NT2/D1 (cell line): ENCODE data around the gene RNASE8.

Source experiments
- DNase-seq: peaks from one replicate; pipeline ENCODE4 v3.0.0-alpha.2; 2011; ENCODE audit warnings: low read depth, low spot score
- H3K27me3 ChIP-seq: 2 replicates; pipeline ENCODE4 v1.6.0; 2011; ENCODE audit warnings: mild to moderate bottlenecking; ENCODE audit not compliant: insufficient read length, insufficient read depth
- H3K36me3 ChIP-seq: 2 replicates; pipeline ENCODE4 v1.6.1; 2011; ENCODE audit warnings: mild to moderate bottlenecking, low read length, mixed read lengths; ENCODE audit not compliant: insufficient read depth, insufficient read length
- H3K4me1 ChIP-seq: 2 replicates; pipeline ENCODE4 v1.5.1; 2011; ENCODE audit not compliant: insufficient read depth, insufficient read length
- H3K4me3 ChIP-seq: 2 replicates; pipeline ENCODE4 v1.5.1; 2011; ENCODE audit warnings: low read depth; ENCODE audit not compliant: insufficient read length
- H3K9ac ChIP-seq: 2 replicates; pipeline ENCODE4 v1.6.0; 2011; ENCODE audit warnings: low read depth; ENCODE audit not compliant: insufficient read length
- H3K9me3 ChIP-seq: 2 replicates; pipeline ENCODE4 v1.5.1; 2011; ENCODE audit warnings: mild to moderate bottlenecking, low read length; ENCODE audit not compliant: insufficient read depth
- SUZ12 ChIP-seq: IDR thresholded peaks from 2 replicates; pipeline ENCODE4 v1.6.1; 2011; ENCODE audit not compliant: insufficient read length, insufficient read depth; ENCODE audit errors: extremely low read depth
- YY1 ChIP-seq: IDR thresholded peaks from 2 replicates; pipeline ENCODE4 v1.6.1; 2011; ENCODE audit not compliant: insufficient read length, insufficient read depth
- ZNF274 ChIP-seq: IDR thresholded peaks from 2 replicates; pipeline ENCODE4 v1.6.1; 2011; ENCODE audit warnings: mild to moderate bottlenecking, low read depth, low read length

RNASE8 gene

GRCh38 chr14:21077672-21078071 lies 20.1 kb downstream of the RNASE8 start:
- no peak for TF ChIP-seq ZNF274
- no peak for TF ChIP-seq SUZ12
- TF ChIP-seq YY1 = no peak
- Histone ChIP-seq H3K4me1 (no peaks in the 10 kb centered on the region), H3K4me3 (no peak overlapping the region), H3K27me3 (no peaks in the 10 kb centered on the region), H3K9me3 (no peaks in the 10 kb centered on the region), H3K36me3 (peaks cover 100% of the 10 kb centered on the region), H3K9ac (no peak overlapping the region)
- DNase-seq = no peak

GRCh38 chr14:21078287-21078686 lies 20.7 kb downstream of the RNASE8 start:
- H3K27me3 ChIP-seq = no peaks in the 10 kb centered on the region
- H3K36me3 ChIP-seq = peaks cover 99% of the 10 kb centered on the region
- H3K4me1 ChIP-seq = no peaks in the 10 kb centered on the region
- no peak overlapping the region for H3K9ac ChIP-seq
- no peak for DNase-seq
- H3K4me3 ChIP-seq = no peak overlapping the region
- no peaks in the 10 kb centered on the region for H3K9me3 ChIP-seq
- no peak for TF ChIP-seq YY1
- TF ChIP-seq SUZ12 = no peak
- no peak for TF ChIP-seq ZNF274

- TF ChIP-seq YY1 = no peak
- TF ChIP-seq SUZ12 = no peak
- TF ChIP-seq ZNF274 = no peak
- no peak for DNase-seq
- peaks cover 99% of the 10 kb centered on the region for H3K36me3 ChIP-seq
- H3K9ac ChIP-seq = no peak overlapping the region
- no peak overlapping the region for H3K4me3 ChIP-seq
- H3K4me1 ChIP-seq = no peaks in the 10 kb centered on the region
- H3K9me3 ChIP-seq = no peaks in the 10 kb centered on the region
- no peaks in the 10 kb centered on the region for H3K27me3 ChIP-seq
Observed at GRCh38 chr14:21078726-21079125, 21.1 kb downstream of the RNASE8 start.

GRCh38 chr14:21081521-21082142 lies 24.0 kb downstream of the RNASE8 start:
- no peak overlapping the region for H3K9ac ChIP-seq
- no peak for TF ChIP-seq ZNF274
- no peak for TF ChIP-seq YY1
- no peak for TF ChIP-seq SUZ12
- peaks cover 96% of the 10 kb centered on the region for H3K36me3 ChIP-seq
- DNase-seq = no peak
- no peak overlapping the region for H3K4me3 ChIP-seq
- H3K4me1 ChIP-seq = no peaks in the 10 kb centered on the region
- H3K27me3 ChIP-seq = no peaks in the 10 kb centered on the region
- H3K9me3 ChIP-seq = no peaks in the 10 kb centered on the region

GRCh38 chr14:21083565-21084325 lies 26.1 kb downstream of the RNASE8 start:
- no peaks in the 10 kb centered on the region for H3K4me1 ChIP-seq
- H3K4me3 ChIP-seq = no peak overlapping the region
- TF ChIP-seq YY1 = no peak
- no peak for TF ChIP-seq SUZ12
- TF ChIP-seq ZNF274 = no peak

GRCh38 chr14:21084396-21084795 lies 26.8 kb downstream of the RNASE8 start:
- Histone ChIP-seq H3K4me1 (no peaks in the 10 kb centered on the region), H3K4me3 (no peak overlapping the region), H3K9me3 (no peaks in the 10 kb centered on the region), H3K9ac (no peak overlapping the region), H3K27me3 (no peaks in the 10 kb centered on the region), H3K36me3 (peaks cover 94% of the 10 kb centered on the region)
- DNase-seq = no peak
- TF ChIP-seq SUZ12 = no peak
- no peak for TF ChIP-seq ZNF274
- no peak for TF ChIP-seq YY1

More at GRCh38 chr14:21083565-21084325, 26.1 kb downstream of the RNASE8 start:
- no peaks in the 10 kb centered on the region for H3K27me3 ChIP-seq
- H3K9ac ChIP-seq = no peak overlapping the region
- H3K9me3 ChIP-seq = no peaks in the 10 kb centered on the region
- peaks cover 94% of the 10 kb centered on the region for H3K36me3 ChIP-seq
- DNase-seq = no peak
